Activated CD8-positive, alpha-beta T cell treated with anti-CD3 and anti-CD28 coated beads, Interleukin-2, amount 10 ng/mL, durations not matched to agents 7 days and 5 days (primary cell): Measurements from ENCODE around the gene IL24. TPM values are rescaled to one million over a fixed set of nuclear protein-coding genes. Genes with fewer than 3 reads are reported as not detected.

Experiments
- ATAC-seq: fragments of 150-1000 bp; cut with Tn5 transposase; one replicate; pipeline ENCODE4 v1.10.0; 2021; ENCODE audit warnings: moderate library complexity
- CTCF ChIA-PET: fragments of 350-600 bp; sonication (Branson Sonifier 250); formaldehyde crosslinking; loops from one replicate; lab custom pipeline; 2021; ENCODE audit warnings: antibody characterized with exemption; lab: Charles Lee
- POLR2A ChIA-PET: fragments of 350-600 bp; sonication (Branson Sonifier 250); formaldehyde crosslinking; loops from one replicate; lab custom pipeline; 2021; ENCODE audit warnings: antibody characterized with exemption; lab: Charles Lee
- DNase-seq: peaks from one replicate; pipeline ENCODE4 v3.0.0-alpha.2; 2020
- H3K27ac Mint-ChIP-seq: one replicate; pipeline ENCODE4 v1.8.0; 2021; ENCODE audit warnings: mild to moderate bottlenecking, mixed read lengths
- H3K27me3 Mint-ChIP-seq: one replicate; pipeline ENCODE4 v1.8.0; 2021; ENCODE audit warnings: low read depth, mixed read lengths
- H3K36me3 Mint-ChIP-seq: one replicate; pipeline ENCODE4 v1.8.0; 2021; ENCODE audit warnings: low read depth, mixed read lengths
- H3K4me1 Mint-ChIP-seq: one replicate; pipeline ENCODE4 v1.8.0; 2021; ENCODE audit warnings: low read depth, mixed read lengths
- H3K4me3 Mint-ChIP-seq: one replicate; pipeline ENCODE4 v1.8.0; 2021; ENCODE audit warnings: mild to moderate bottlenecking, mixed read lengths
- H3K9me3 Mint-ChIP-seq: one replicate; pipeline ENCODE4 v1.8.0; 2022; ENCODE audit warnings: mixed read lengths; ENCODE audit not compliant: insufficient read depth
- total RNA-seq, 2 experiments: library from RNA; stranded (reverse); gene quantifications; one replicate each; pipeline ENCODE4 v1.2.3, GENCODE V29; 2021

IL24 gene
- total RNA-seq, 2 experiments from 2014 or later, result not detected

DNA sequence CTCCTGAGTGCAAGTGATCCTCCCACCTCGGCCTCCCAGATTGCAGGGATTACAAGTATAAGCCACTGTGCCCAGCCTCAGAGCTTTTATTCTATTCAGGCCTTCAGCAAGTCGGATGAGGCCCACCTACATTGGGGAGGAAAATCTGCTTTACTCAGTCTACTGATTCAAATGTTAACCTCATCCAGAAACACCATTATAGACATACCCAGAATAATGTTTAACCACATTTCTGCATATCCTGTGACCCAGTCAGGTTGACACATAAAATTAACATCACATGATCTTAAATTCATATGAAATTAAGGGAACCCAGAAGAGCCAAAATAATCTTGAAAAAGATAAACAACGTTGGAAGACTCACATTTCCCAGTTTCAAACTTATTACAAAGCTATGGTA lies 16.9 kb upstream of the IL24 start:
- H3K4me1 Mint-ChIP-seq, result no peaks in the 10 kb centered on the region
- peaks cover 5% of the 10 kb centered on the region for H3K27me3 Mint-ChIP-seq

DNA sequence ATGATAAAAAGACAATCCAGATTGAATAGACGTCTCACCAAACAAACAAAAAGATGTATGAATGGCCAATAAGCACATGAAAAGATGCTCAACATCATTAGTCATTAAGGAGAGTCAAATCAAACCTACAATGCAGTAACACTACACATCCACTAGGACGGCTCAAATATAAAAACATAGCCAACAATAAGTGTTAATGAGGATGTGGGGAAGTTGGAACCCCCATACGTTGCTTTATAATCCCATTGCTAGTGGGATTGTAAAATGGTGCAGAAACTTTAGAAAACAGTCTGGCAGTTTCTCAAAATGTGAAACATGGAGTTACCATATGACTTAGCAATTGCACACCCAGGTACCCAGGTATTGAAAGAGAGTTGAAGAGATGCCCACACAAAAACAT lies 14.7 kb upstream of the IL24 start:
- Mint-ChIP-seq H3K4me3 (no peak overlapping the region), H3K27ac (no peak overlapping the region), H3K36me3 (peaks cover 12% of the 10 kb centered on the region), H3K27me3 (peaks cover 12% of the 10 kb centered on the region), H3K4me1 (no peaks in the 10 kb centered on the region), H3K9me3 (peaks cover 19% of the 10 kb centered on the region)
- ATAC-seq (no peak), DNase-seq (peak; percentile 13)
- ChIA-PET CTCF (interaction anchor here (1.7 to 5.9 kb wide), 3 partner anchors 11 to 30 kb away, joined by 6 to 27 read pairs (median 24); partner anchors contain the start of gene IL20), POLR2A (no interaction called here)

More for the DNA sequence above, 16.9 kb upstream of the IL24 start:
- Mint-ChIP-seq H3K9me3 (peaks cover 25% of the 10 kb centered on the region), H3K27ac (no peak overlapping the region), H3K36me3 (peaks cover 17% of the 10 kb centered on the region), H3K4me3 (no peak overlapping the region)
- ChIA-PET POLR2A (no interaction called here), CTCF (interaction anchor here (0.9 to 5.9 kb wide), 6 partner anchors 16 to 145 kb away, joined by 3 to 27 read pairs (median 10); partner anchors contain the start of gene IL20)
- DNase-seq (peak; percentile 4), ATAC-seq (no peak)

DNA sequence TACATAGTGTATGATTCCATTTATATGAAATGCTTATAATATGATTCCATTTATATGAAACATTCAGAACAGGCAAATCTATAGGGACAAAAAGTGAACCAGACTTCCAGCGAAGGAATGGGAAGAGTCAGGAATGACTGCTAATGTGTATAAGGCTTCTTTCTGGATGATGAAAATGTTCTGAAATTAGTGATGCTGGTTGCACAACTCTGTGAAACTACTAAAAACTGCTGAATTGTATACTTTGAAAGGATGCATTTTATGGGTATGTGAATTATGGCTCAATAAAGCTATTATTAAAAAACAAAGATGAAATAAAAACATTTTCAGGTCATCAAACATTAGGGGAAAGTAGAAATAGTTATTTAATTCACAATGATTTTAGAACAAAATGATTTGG lies 14.1 kb upstream of the IL24 start:
- Mint-ChIP-seq H3K27me3 (peaks cover 12% of the 10 kb centered on the region), H3K4me1 (no peaks in the 10 kb centered on the region), H3K27ac (no peak overlapping the region), H3K36me3 (peaks cover 10% of the 10 kb centered on the region), H3K4me3 (no peak overlapping the region), H3K9me3 (peaks cover 14% of the 10 kb centered on the region)
- POLR2A ChIA-PET, result interaction anchor here (0.5 kb wide), 1 partner anchor 214 kb away, joined by 4 read pairs; no protein-coding TSS in a partner anchor
- ATAC-seq (no peak), DNase-seq (no peak)
- CTCF ChIA-PET, result interaction anchor here (0.6 to 5.9 kb wide), 12 partner anchors 10 to 157 kb away, joined by 3 to 27 read pairs (median 4); partner anchors contain the start of gene IL20

DNA sequence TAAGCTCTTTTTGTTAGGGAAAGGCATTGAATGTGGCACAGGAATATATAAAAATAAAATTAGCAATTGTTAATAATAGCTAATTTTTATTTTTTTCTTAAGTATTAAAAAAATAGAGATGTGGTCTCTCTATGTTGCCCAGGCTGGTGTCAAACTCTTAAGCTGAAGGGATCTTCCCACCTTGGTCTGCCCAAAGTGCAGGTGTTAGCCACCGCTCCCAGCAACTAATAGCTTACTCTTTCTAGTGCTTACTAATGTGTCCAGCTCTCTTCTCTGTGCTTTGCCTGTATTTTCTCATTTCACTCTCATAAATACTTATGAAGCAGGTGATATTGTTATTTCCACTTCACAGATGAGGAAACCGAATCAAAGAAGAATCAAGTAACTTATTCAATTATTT lies 13.4 kb upstream of the IL24 start:
- POLR2A ChIA-PET, result no interaction called here
- no peak overlapping the region for H3K4me3 Mint-ChIP-seq
- CTCF ChIA-PET, result interaction anchor here (0.7 to 5.9 kb wide), 14 partner anchors 9 to 157 kb away, joined by 3 to 27 read pairs (median 4); partner anchors contain the start of genes IL20 and IL24
- DNase-seq (peak; percentile 6), ATAC-seq (no peak)
- peaks cover 2% of the 10 kb centered on the region for H3K4me1 Mint-ChIP-seq
- peaks cover 15% of the 10 kb centered on the region for H3K27me3 Mint-ChIP-seq
- peaks cover 6% of the 10 kb centered on the region for H3K9me3 Mint-ChIP-seq
- H3K36me3 Mint-ChIP-seq, result peaks cover 6% of the 10 kb centered on the region
- no peak overlapping the region for H3K27ac Mint-ChIP-seq

GRCh38 chr1:206885341-206886060 lies 11.7 kb upstream of the IL24 start:
- POLR2A ChIA-PET, result no interaction called here
- CTCF ChIA-PET, result interaction anchor here (1.1 to 5.9 kb wide), 6 partner anchors 21 to 76 kb away, joined by 3 to 27 read pairs (median 8); partner anchors contain the start of gene IL20
- Mint-ChIP-seq H3K9me3 (no peaks in the 10 kb centered on the region), H3K27ac (no peak overlapping the region), H3K4me3 (no peak overlapping the region), H3K4me1 (peaks cover 15% of the 10 kb centered on the region), H3K27me3 (peaks cover 15% of the 10 kb centered on the region), H3K36me3 (no peaks in the 10 kb centered on the region)
- no peak for DNase-seq
- ATAC-seq, result no peak

DNA sequence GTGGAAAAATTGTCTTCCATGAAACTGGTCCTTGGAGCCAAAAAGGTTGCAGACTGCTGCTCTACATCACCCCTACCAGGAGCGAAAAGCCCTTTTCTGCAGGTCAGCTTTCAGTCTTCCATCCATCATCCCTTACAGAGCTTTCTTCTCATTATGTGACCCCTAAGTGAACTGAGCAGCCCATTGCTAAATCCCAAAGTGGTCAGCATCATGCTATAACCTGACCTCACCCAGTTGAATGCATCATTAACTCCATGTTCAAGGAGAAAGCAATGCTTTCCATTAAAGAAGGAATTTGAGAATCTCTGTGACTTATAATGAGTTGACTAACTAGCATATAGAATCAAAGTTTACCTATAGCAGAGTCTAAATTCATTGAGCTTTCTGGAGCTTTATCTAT lies 10.4 kb upstream of the IL24 start:
- ATAC-seq (no peak), DNase-seq (peak; percentile 1)
- Mint-ChIP-seq H3K9me3 (no peaks in the 10 kb centered on the region), H3K36me3 (no peaks in the 10 kb centered on the region), H3K4me1 (peaks cover 24% of the 10 kb centered on the region), H3K27ac (no peak overlapping the region), H3K4me3 (no peak overlapping the region), H3K27me3 (peaks cover 15% of the 10 kb centered on the region)
- CTCF ChIA-PET, result interaction anchor here (0.7 to 2.4 kb wide), 4 partner anchors 19 to 95 kb away, joined by 3 to 6 read pairs (median 5); partner anchors contain the start of gene IL20
- POLR2A ChIA-PET, result no interaction called here

- H3K4me3 Mint-ChIP-seq, result no peak overlapping the region
- CTCF ChIA-PET, result interaction anchor here (0.7 to 2.4 kb wide), 10 partner anchors 9 to 94 kb away, joined by 3 to 6 read pairs (median 4); partner anchors contain the start of gene IL20
- peaks cover 15% of the 10 kb centered on the region for H3K27me3 Mint-ChIP-seq
- no peak overlapping the region for H3K27ac Mint-ChIP-seq
- DNase-seq (peak; percentile 12), ATAC-seq (no peak)
- H3K9me3 Mint-ChIP-seq, result no peaks in the 10 kb centered on the region
- POLR2A ChIA-PET, result interaction anchor here (1.3 kb wide), 1 partner anchor 14 kb away, joined by 6 read pairs; no protein-coding TSS in a partner anchor
- H3K4me1 Mint-ChIP-seq, result peaks cover 24% of the 10 kb centered on the region
- H3K36me3 Mint-ChIP-seq, result no peaks in the 10 kb centered on the region
Measured at GRCh38 chr1:206887701-206888100, 9.5 kb upstream of the IL24 start.

DNA sequence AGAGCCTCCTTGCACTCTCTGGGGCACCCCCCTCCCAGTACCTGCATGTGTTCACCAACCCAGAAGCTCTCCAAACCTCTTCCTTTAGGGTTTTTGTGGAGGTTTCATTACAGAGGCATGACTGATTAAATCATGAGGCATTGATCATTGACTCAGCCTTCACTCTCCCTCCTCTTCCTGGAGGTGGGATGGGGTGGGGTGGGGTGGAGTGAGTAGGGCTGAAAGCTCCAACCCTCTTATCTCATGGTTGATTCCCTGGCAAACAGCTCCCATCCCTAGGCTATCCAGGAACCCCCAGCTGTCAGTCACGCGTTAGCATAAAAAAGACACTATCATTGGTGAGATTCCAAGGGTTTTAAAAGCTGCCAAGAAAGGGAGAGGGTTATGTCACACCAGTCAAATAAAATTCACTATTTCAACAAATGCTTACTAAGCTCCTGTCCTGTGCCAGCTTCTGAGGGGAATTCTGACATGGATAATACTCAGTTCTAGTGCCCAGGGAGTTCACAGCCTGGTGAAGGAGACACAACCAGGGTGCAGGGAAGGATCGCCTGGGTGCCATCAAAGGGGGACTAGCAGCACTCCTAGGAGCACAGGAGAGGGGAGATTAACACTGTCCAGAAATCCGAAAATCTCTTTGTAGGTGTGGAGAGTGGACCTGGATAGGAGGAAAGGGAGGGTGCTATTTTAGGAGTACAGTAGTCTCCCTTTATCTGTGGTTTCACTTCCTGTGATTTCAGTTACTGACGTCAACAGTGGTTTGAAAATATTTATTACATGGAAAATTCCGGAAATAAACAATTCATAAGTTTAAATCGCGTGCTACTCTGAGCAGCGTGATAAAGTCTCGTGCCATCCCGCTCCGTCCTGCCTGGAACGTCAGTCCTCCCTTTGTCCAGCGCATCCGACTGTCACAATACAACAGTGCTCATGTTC lies 6.8 kb upstream of the IL24 start:
- H3K36me3 Mint-ChIP-seq, result no peaks in the 10 kb centered on the region
- POLR2A ChIA-PET, result no interaction called here
- H3K9me3 Mint-ChIP-seq, result no peaks in the 10 kb centered on the region
- H3K4me1 Mint-ChIP-seq, result peaks cover 24% of the 10 kb centered on the region
- DNase-seq, result no peak
- ATAC-seq, result no peak
- CTCF ChIA-PET, result interaction anchor here (1.0 to 1.4 kb wide), 3 partner anchors 12 to 25 kb away, joined by 3 to 4 read pairs (median 3); partner anchors contain the start of gene IL20
- H3K4me3 Mint-ChIP-seq, result no peak overlapping the region
- H3K27ac Mint-ChIP-seq, result peak overlapping the region; percentile 45
- peaks cover 12% of the 10 kb centered on the region for H3K27me3 Mint-ChIP-seq

DNA sequence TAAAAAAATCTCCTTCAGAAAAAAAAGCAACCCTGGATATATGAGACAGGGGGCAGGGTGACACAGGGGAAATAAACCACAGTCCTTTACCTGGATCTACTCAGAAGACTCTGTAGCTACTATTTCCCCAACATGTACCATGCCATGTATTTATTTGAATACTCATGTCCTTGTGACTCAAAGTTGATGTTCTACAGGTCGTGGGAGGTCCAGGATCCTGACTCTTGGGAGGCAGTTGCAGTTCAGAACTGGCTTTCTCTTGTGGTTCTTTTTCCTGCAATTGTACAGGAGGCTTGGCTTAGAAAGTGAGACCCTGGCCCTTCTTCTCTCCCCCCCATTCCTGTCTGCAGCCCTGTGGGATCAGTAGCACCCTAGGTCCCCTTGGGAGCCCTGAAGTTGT lies 5.8 kb upstream of the IL24 start:
- H3K27me3 Mint-ChIP-seq, result peaks cover 12% of the 10 kb centered on the region
- DNase-seq, result peak; percentile 10
- ChIA-PET CTCF (no interaction called here), POLR2A (no interaction called here)
- no peak overlapping the region for H3K27ac Mint-ChIP-seq
- H3K4me3 Mint-ChIP-seq, result no peak overlapping the region
- no peaks in the 10 kb centered on the region for H3K9me3 Mint-ChIP-seq
- no peak for ATAC-seq
- H3K4me1 Mint-ChIP-seq, result peaks cover 24% of the 10 kb centered on the region
- no peaks in the 10 kb centered on the region for H3K36me3 Mint-ChIP-seq

- Mint-ChIP-seq H3K27me3 (peaks cover 5% of the 10 kb centered on the region), H3K36me3 (no peaks in the 10 kb centered on the region), H3K27ac (no peak overlapping the region), H3K4me1 (peaks cover 28% of the 10 kb centered on the region), H3K4me3 (no peak overlapping the region), H3K9me3 (no peaks in the 10 kb centered on the region)
- ATAC-seq (no peak), DNase-seq (no peak)
- CTCF ChIA-PET, result interaction anchor here (0.8 to 1.6 kb wide), 7 partner anchors 9 to 178 kb away, joined by 3 to 6 read pairs (median 3); partner anchors contain the start of gene IL20
- POLR2A ChIA-PET, result no interaction called here
Measured at GRCh38 chr1:206892351-206892984, 4.8 kb upstream of the IL24 start.

DNA sequence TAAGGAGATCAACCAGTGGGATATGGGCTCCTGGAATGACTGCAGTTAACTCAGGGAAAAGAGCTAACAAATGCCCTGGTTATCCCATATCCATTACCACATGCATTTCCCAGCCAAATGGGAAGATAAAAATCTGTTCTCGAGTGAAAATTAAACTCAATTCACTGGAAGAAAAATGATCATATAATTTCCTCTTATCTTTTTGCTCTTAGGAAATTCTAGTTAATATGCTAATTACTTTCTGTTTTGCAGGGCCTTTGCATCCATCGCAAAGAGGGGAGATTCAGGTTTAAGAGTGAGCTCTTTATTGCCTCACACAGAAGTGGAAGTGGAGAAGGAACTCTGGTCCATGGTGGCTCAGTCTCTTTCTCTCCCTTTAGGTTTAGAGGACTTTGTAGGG lies 3.9 kb upstream of the IL24 start:
- no peak for ATAC-seq
- H3K4me1 Mint-ChIP-seq, result peaks cover 27% of the 10 kb centered on the region
- H3K27ac Mint-ChIP-seq, result no peak overlapping the region
- ChIA-PET POLR2A (no interaction called here), CTCF (interaction anchor here (0.8 to 1.6 kb wide), 8 partner anchors 10 to 179 kb away, joined by 3 to 6 read pairs (median 3); partner anchors contain the start of gene IL20)
- H3K27me3 Mint-ChIP-seq, result peaks cover 3% of the 10 kb centered on the region
- no peak overlapping the region for H3K4me3 Mint-ChIP-seq
- no peaks in the 10 kb centered on the region for H3K9me3 Mint-ChIP-seq
- H3K36me3 Mint-ChIP-seq, result no peaks in the 10 kb centered on the region
- DNase-seq, result no peak
